Calu3 (cell line): ENCODE data around the gene TMEM143. TPM values are rescaled to one million over a fixed set of nuclear protein-coding genes. Genes with fewer than 3 reads are reported as not detected.

Source experiments
- BruUV-seq: library from RNA; stranded (reverse); fragments of 400-500 nt; replicated peaks from 2 replicates; lab custom pipeline; 2021; lab: Mats Ljungman, UMichigan
- CTCF ChIA-PET: fragments of 300-600 bp; sonication (Branson Sonifier 250); formaldehyde crosslinking; loops from one replicate; lab custom pipeline; 2022; ENCODE audit warnings: antibody characterized with exemption; lab: Charles Lee
- DNase-seq: peaks from one replicate; pipeline ENCODE4 v3.0.0; 2022
- H3K27ac Mint-ChIP-seq: one replicate; pipeline ENCODE4 v1.8.0; 2022; ENCODE audit warnings: mixed read lengths; ENCODE audit not compliant: unreplicated experiment
- H3K27me3 Mint-ChIP-seq: one replicate; pipeline ENCODE4 v1.8.0; 2022; ENCODE audit warnings: mixed read lengths; ENCODE audit not compliant: unreplicated experiment
- H3K36me3 Mint-ChIP-seq: one replicate; pipeline ENCODE4 v1.8.0; 2022; ENCODE audit warnings: mild to moderate bottlenecking, moderate library complexity, mixed read lengths; ENCODE audit not compliant: insufficient read depth, unreplicated experiment
- H3K4me1 Mint-ChIP-seq: one replicate; pipeline ENCODE4 v1.8.0; 2022; ENCODE audit warnings: mild to moderate bottlenecking, low read depth, mixed read lengths; ENCODE audit not compliant: unreplicated experiment
- H3K4me3 Mint-ChIP-seq: one replicate; pipeline ENCODE4 v1.8.0; 2022; ENCODE audit warnings: mild to moderate bottlenecking, low read depth, moderate library complexity, mixed read lengths; ENCODE audit not compliant: unreplicated experiment
- H3K9me3 Mint-ChIP-seq: one replicate; pipeline ENCODE4 v1.8.0; 2022; ENCODE audit warnings: low read depth, mixed read lengths; ENCODE audit not compliant: unreplicated experiment
- CTCF ChIP-seq: fragments of 200-600 bp; IDR thresholded peaks from one replicate; pipeline ENCODE4 v1.8.0; 2022; ENCODE audit warnings: antibody characterized with exemption; ENCODE audit not compliant: unreplicated experiment
- intact Hi-C: fragments of 100-400 bp; cut with micrococcal nuclease; formaldehyde crosslinking; loops from one replicate; pipeline ENCODE4 v1.10.0; 2022; ENCODE audit not compliant: unreplicated experiment
- total RNA-seq: library from RNA; stranded (reverse); gene quantifications from 2 replicates; pipeline ENCODE4 v1.2.3, GENCODE V29; 2022

Gene TMEM143
- total RNA-seq, 1 experiment from 2014 or later = 10.4 TPM

- no TSS peak for BruUV-seq
- Mint-ChIP-seq H3K27me3 (no peaks in the 10 kb centered on the region), H3K9me3 (no peaks in the 10 kb centered on the region), H3K27ac (no peak overlapping the region), H3K36me3 (peaks cover 4% of the 10 kb centered on the region), H3K4me3 (no peak overlapping the region), H3K4me1 (no peaks in the 10 kb centered on the region)
- no peak for TF ChIP-seq CTCF
- intact Hi-C loops = no loop called here
- DNase-seq = no peak
- CTCF ChIA-PET = interaction anchor here (0.6 kb wide), 2 partner anchors 15 to 477 kb away, joined by 4 to 10 read pairs; no protein-coding TSS in a partner anchor
Observed at GRCh38 chr19:48341515-48342413, 22.0 kb downstream of the TMEM143 start.

- intact Hi-C loops = no loop called here
- no TSS peak for BruUV-seq
Observed at GRCh38 chr19:48340995-48341394, 22.7 kb downstream of the TMEM143 start.

GRCh38 chr19:48338802-48339503, 24.8 kb downstream of the TMEM143 start:
- Mint-ChIP-seq H3K4me3 (no peak overlapping the region), H3K9me3 (no peaks in the 10 kb centered on the region), H3K27ac (no peak overlapping the region), H3K27me3 (no peaks in the 10 kb centered on the region), H3K36me3 (peaks cover 13% of the 10 kb centered on the region), H3K4me1 (peaks cover 8% of the 10 kb centered on the region)
- no peak for DNase-seq
- intact Hi-C loops = loop anchor here (10.0 kb wide), 1 partner anchor 146 kb away; no protein-coding TSS in a partner anchor
- no peak for TF ChIP-seq CTCF
- BruUV-seq = no TSS peak
- CTCF ChIA-PET = interaction anchor here (0.7 kb wide), 1 partner anchor 18 kb away, joined by 7 read pairs; no protein-coding TSS in a partner anchor

More at GRCh38 chr19:48340995-48341394, 22.7 kb downstream of the TMEM143 start:
- no peaks in the 10 kb centered on the region for H3K27me3 Mint-ChIP-seq
- H3K36me3 Mint-ChIP-seq = peaks cover 4% of the 10 kb centered on the region
- DNase-seq = no peak
- no peak overlapping the region for H3K27ac Mint-ChIP-seq
- H3K4me3 Mint-ChIP-seq = no peak overlapping the region
- CTCF ChIA-PET = interaction anchor here (0.6 kb wide), 3 partner anchors 15 to 477 kb away, joined by 3 to 10 read pairs (median 4); no protein-coding TSS in a partner anchor
- no peak for TF ChIP-seq CTCF
- H3K9me3 Mint-ChIP-seq = no peaks in the 10 kb centered on the region
- no peaks in the 10 kb centered on the region for H3K4me1 Mint-ChIP-seq

GRCh38 chr19:48338253-48338755, 25.4 kb downstream of the TMEM143 start:
- Mint-ChIP-seq H3K27ac (no peak overlapping the region), H3K4me3 (no peak overlapping the region), H3K4me1 (peaks cover 13% of the 10 kb centered on the region), H3K27me3 (no peaks in the 10 kb centered on the region), H3K9me3 (no peaks in the 10 kb centered on the region), H3K36me3 (peaks cover 19% of the 10 kb centered on the region)
- CTCF ChIA-PET = no interaction called here
- no peak for DNase-seq
- no peak for TF ChIP-seq CTCF
- intact Hi-C loops = loop anchor here (10.0 kb wide), 1 partner anchor 146 kb away; no protein-coding TSS in a partner anchor
- no TSS peak for BruUV-seq
